Endothelial cell of umbilical vein (primary cell): ENCODE results near the gene STN1. TPM values are rescaled to one million over a fixed set of nuclear protein-coding genes. Genes with fewer than 3 reads are reported as not detected.

Source experiments
- BruUV-seq: library from RNA; stranded (reverse); fragments of 400-500 nt; replicated peaks from 2 replicates; lab custom pipeline; 2021; lab: Mats Ljungman, UMichigan
- CTCF ChIA-PET: fragments of 300-600, 350-600 bp; sonication (Branson Sonifier 250); formaldehyde crosslinking; loops from one replicate; lab custom pipeline; 2021; ENCODE audit warnings: antibody characterized with exemption, inconsistent platforms; lab: Charles Lee
- POLR2A ChIA-PET: fragments of 300-600, 350-600 bp; sonication (Branson Sonifier 250); formaldehyde crosslinking; loops from one replicate; lab custom pipeline; 2021; ENCODE audit warnings: antibody characterized with exemption, inconsistent platforms; lab: Charles Lee
- DNase-seq: peaks from one replicate; pipeline ENCODE4 v3.0.0-alpha.2; 2011; ENCODE audit warnings: low read depth, low spot score
- FAIRE-seq: peaks from 2 replicates; lab custom pipeline; 2011; peaks lifted over from hg19 to GRCh38; lab: Jason Lieb, UNC
- H2AFZ ChIP-seq: 2 replicates; pipeline ENCODE4 v1.6.0; 2012; ENCODE audit warnings: low read depth, low read length, control low read depth, inconsistent platforms
- H3K27ac ChIP-seq: 2 replicates; pipeline ENCODE4 v1.5.1; 2011; ENCODE audit warnings: low read depth, mild to moderate bottlenecking, control low read depth, low read length, moderate library complexity; ENCODE audit not compliant: insufficient read depth
- H3K27me3 ChIP-seq, 2 experiments: 2 replicates each; pipeline versions ENCODE4 v1.6.0 to v1.6.1; 2011; ENCODE audit warnings: low read length in 2 of 2, mixed read lengths in 1 of 2; ENCODE audit not compliant: control insufficient read depth in 2 of 2, insufficient read depth in 2 of 2
- H3K36me3 ChIP-seq, 2 experiments: 2 replicates in 1 of 2; 3 replicates in 1 of 2; pipeline ENCODE4 v1.5.1; 2011; ENCODE audit warnings: low read length in 2 of 2, mild to moderate bottlenecking in 1 of 2, moderate library complexity in 1 of 2; ENCODE audit not compliant: control insufficient read depth in 2 of 2, insufficient read depth in 2 of 2; ENCODE audit errors: extremely low read depth in 1 of 2
- H3K4me1 ChIP-seq: 3 replicates; pipeline ENCODE4 v1.5.1; 2011; ENCODE audit warnings: mild to moderate bottlenecking, low read length; ENCODE audit not compliant: control insufficient read depth, insufficient read depth; ENCODE audit errors: extremely low read depth
- H3K4me2 ChIP-seq: 2 replicates; pipeline ENCODE4 v1.6.1; 2011; ENCODE audit warnings: low read length, control low read depth, mixed read lengths; ENCODE audit not compliant: insufficient read depth
- H3K4me3 ChIP-seq, 3 experiments: fragments of 200-600 bp in 1 of 3; sonication (generic), shearing (Covaris generic) in 1 of 3; replicated peaks in 1 of 3; 2 replicates each; pipeline ENCODE4 v1.5.1; 2011 to 2016; ENCODE audit warnings: control low read depth in 3 of 3, low read length in 3 of 3, mild to moderate bottlenecking in 2 of 3, inconsistent platforms in 1 of 3, low read depth in 1 of 3, moderate library complexity in 1 of 3; ENCODE audit not compliant: insufficient read depth in 1 of 3
- H3K79me2 ChIP-seq: 2 replicates; pipeline ENCODE4 v1.6.0; 2012; ENCODE audit warnings: low read length, inconsistent platforms; ENCODE audit not compliant: control insufficient read depth, insufficient read depth
- H3K9ac ChIP-seq: replicated peaks from 2 replicates; pipeline ENCODE3; 2011; ENCODE audit warnings: low read length, control low read depth; ENCODE audit not compliant: insufficient read depth; ENCODE audit errors: extremely low read depth
- H3K9me1 ChIP-seq: replicated peaks from 3 replicates; pipeline ENCODE4 v1.6.0; 2011; ENCODE audit warnings: mild to moderate bottlenecking, low read length; ENCODE audit not compliant: control insufficient read depth, insufficient read depth; ENCODE audit errors: extremely low read depth
- H3K9me3 ChIP-seq: replicated peaks from 2 replicates; pipeline ENCODE4 v1.5.1; 2012; ENCODE audit warnings: low read length, inconsistent platforms; ENCODE audit not compliant: control insufficient read depth, insufficient read depth
- H4K20me1 ChIP-seq: replicated peaks from 2 replicates; pipeline ENCODE3; 2011; ENCODE audit warnings: mild to moderate bottlenecking, low read length; ENCODE audit not compliant: control insufficient read depth, insufficient read depth; ENCODE audit errors: extremely low read depth
- CTCF ChIP-seq, 2 donors: IDR thresholded peaks; 1 replicate in 1 of 2; 2 replicates in 1 of 2; pipeline ENCODE4 v1.5.1; 2011; ENCODE audit warnings: low read length in 2 of 2, mild to moderate bottlenecking in 2 of 2, moderate library complexity in 2 of 2, control low read depth in 1 of 2, inconsistent platforms in 1 of 2, low read depth in 1 of 2; ENCODE audit not compliant: insufficient read depth in 1 of 2; ENCODE audit errors: extremely low read depth in 1 of 2
- EZH2 ChIP-seq: IDR thresholded peaks from 2 replicates; pipeline ENCODE4 v1.6.1; 2012; ENCODE audit warnings: borderline replicate concordance, low read depth, mild to moderate bottlenecking, moderate library complexity, low read length, inconsistent platforms; ENCODE audit not compliant: severe bottlenecking
- FOS ChIP-seq: IDR thresholded peaks from 2 replicates; pipeline ENCODE4 v1.6.1; 2011; ENCODE audit warnings: mild to moderate bottlenecking, low read length, moderate library complexity, borderline replicate concordance; ENCODE audit not compliant: insufficient read depth
- GATA2 ChIP-seq: IDR thresholded peaks from 2 replicates; pipeline ENCODE4 v1.7.0; 2011; ENCODE audit warnings: low read depth, mild to moderate bottlenecking, moderate library complexity, mixed read lengths, low read length; ENCODE audit not compliant: insufficient read length, insufficient read depth
- JUN ChIP-seq: IDR thresholded peaks from 2 replicates; pipeline ENCODE4 v1.6.1; 2011; ENCODE audit warnings: borderline replicate concordance, low read depth; ENCODE audit not compliant: insufficient read length, insufficient read depth
- MYC ChIP-seq: IDR thresholded peaks from one replicate; pipeline ENCODE4 v1.6.1; 2011; ENCODE audit warnings: mild to moderate bottlenecking, low read depth, low read length
- POLR2A ChIP-seq: IDR thresholded peaks from 2 replicates; pipeline ENCODE4 v1.6.1; 2012; ENCODE audit warnings: low read depth, mild to moderate bottlenecking, control low read depth, low read length
- POLR2AphosphoS5 ChIP-seq: IDR thresholded peaks from 2 replicates; pipeline ENCODE4 v1.6.1; 2012; ENCODE audit warnings: low read depth, mild to moderate bottlenecking, control low read depth, low read length, moderate library complexity; ENCODE audit not compliant: insufficient read depth
- dilution Hi-C: fragments of 300-500 bp; cut with MboI; formaldehyde crosslinking; loops from one replicate; pipeline ENCODE4 v1.15.0; 2019; ENCODE audit warnings: low sequenced_read_pairs; ENCODE audit not compliant: extremely low pct_ligation_motif_present
- intact Hi-C: fragments of 100-400 bp; cut with micrococcal nuclease; formaldehyde crosslinking; loops from one replicate; pipeline ENCODE4 v1.10.0; 2022
- polyA plus RNA-seq, 4 experiments: library from polyadenylated mRNA; depleted of rRNA in 3 of 4; stranded (reverse) in 3 of 4; unstranded in 1 of 4; fragments of >200 nt; gene quantifications; 2 replicates each; pipeline versions ENCODE4 v1.2.1 to v1.2.3, GENCODE V29; 2011 to 2012; ENCODE audit warnings: missing spikeins in 1 of 4
- total RNA-seq: library from RNA; stranded (reverse); gene quantifications from 2 replicates; pipeline ENCODE4 v1.2.3, GENCODE V29; 2021
- TF ChIP-seq, protein P1 (sequence below): IDR thresholded peaks from 2 replicates; pipeline ENCODE4 v1.6.1; 2011; ENCODE audit not compliant: insufficient read depth, insufficient read length

The STN1 gene
- total and polyA plus RNA-seq, 2 donors (not counting 3 experiments of a cell fraction or from before 2014, with no cell fraction given), result 10.8 to 15.3 TPM

DNA sequence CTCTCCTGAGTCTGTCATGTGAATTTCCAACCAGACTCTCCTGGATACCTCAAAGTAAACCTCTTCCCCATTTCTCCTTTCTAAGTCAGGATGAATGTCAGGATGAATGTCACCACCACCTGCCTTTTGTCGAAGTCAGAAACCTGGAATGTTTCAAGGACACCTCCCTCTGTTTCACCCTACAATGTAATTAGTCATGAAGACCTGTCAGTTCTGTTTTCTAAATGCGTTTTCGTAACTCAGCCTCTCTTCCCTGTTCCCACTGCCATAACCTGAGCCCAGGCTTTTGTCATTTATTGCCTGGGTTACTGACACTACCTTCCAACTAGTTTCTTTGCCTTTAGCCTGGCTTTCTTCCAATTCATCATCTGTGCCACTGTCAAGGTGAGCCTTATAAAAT is 5.5 kb upstream of the STN1 start:
- H2AFZ ChIP-seq, result no peak overlapping the region
- no peak overlapping the region for H3K27ac ChIP-seq
- FAIRE-seq, result no peak
- H3K79me2 ChIP-seq, result no peaks in the 10 kb centered on the region
- intact Hi-C loops (no loop called here), dilution Hi-C loops (no loop called here)
- H4K20me1 ChIP-seq, result no peaks in the 10 kb centered on the region
- H3K4me1 ChIP-seq, result peaks cover 5% of the 10 kb centered on the region
- no peaks in the 10 kb centered on the region for H3K9me1 ChIP-seq
- no TSS peak for BruUV-seq
- H3K9me3 ChIP-seq, result no peaks in the 10 kb centered on the region
- POLR2A ChIA-PET, result no interaction called here
- DNase-seq, result no peak
- no peak overlapping the region for H3K4me2 ChIP-seq
- H3K9ac ChIP-seq, result no peak overlapping the region
- H3K36me3 ChIP-seq, result no peaks in the 10 kb centered on the region
- H3K4me3 ChIP-seq, result no peak overlapping the region
- CTCF ChIA-PET, result interaction anchor here (1.5 kb wide), 1 partner anchor 35 kb away, joined by 3 read pairs; no protein-coding TSS in a partner anchor
- TF ChIP-seq MYC, result no peak
- TF ChIP-seq EZH2, result no peak
- TF ChIP-seq JUN, result no peak
- TF ChIP-seq POLR2A, result no peak
- no peaks in the 10 kb centered on the region for H3K27me3 ChIP-seq

DNA sequence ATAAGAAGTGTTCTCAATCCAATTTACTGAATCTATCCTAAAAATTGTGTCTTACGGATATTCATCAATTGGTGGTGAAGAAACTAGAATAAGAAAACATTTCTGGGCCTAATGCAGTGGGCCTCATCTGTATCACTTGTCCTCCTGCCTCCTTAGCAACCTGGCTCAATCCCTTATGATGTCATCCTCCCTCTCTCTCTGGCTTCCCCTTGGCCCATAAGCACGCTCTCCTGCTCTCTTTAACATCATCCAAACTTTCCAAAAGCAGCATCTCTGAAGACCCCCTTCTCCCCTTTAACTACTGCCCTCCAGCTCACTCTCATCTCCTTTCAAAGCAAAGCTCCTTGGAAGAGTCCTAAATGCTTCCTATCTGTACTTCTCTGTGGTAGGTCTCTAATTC is 4.7 kb upstream of the STN1 start:
- H3K36me3 ChIP-seq, result no peaks in the 10 kb centered on the region
- FAIRE-seq (no peak), DNase-seq (no peak)
- no peak overlapping the region for H3K9ac ChIP-seq
- H3K4me3 ChIP-seq, result no peak overlapping the region
- dilution Hi-C loops, result no loop called here
- CTCF ChIA-PET, result interaction anchor here (1.3 kb wide), 1 partner anchor 20 kb away, joined by 3 read pairs; no protein-coding TSS in a partner anchor
- H3K79me2 ChIP-seq, result no peaks in the 10 kb centered on the region
- intact Hi-C loops, result no loop called here
- no peak overlapping the region for H3K4me2 ChIP-seq
- H3K9me3 ChIP-seq, result no peaks in the 10 kb centered on the region
- no peak overlapping the region for H2AFZ ChIP-seq
- BruUV-seq, result no TSS peak
- H4K20me1 ChIP-seq, result no peaks in the 10 kb centered on the region
- H3K4me1 ChIP-seq, result peaks cover 8% of the 10 kb centered on the region
- TF ChIP-seq CTCF (IDR thresholded peaks at IDR 0.05; ENCODE audit: extremely low read depth in 1 of 2, insufficient read depth in 1 of 2, low read depth in 1 of 2, low read length in 2 of 2) (no peak), GATA2 (no peak), FOS (no peak), JUN (no peak), POLR2A (no peak), POLR2AphosphoS5 (no peak)
- TF ChIP-seq, protein P1, sequence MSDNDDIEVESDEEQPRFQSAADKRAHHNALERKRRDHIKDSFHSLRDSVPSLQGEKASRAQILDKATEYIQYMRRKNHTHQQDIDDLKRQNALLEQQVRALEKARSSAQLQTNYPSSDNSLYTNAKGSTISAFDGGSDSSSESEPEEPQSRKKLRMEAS, result no peak
- no peaks in the 10 kb centered on the region for H3K27me3 ChIP-seq
- POLR2A ChIA-PET, result no interaction called here
- no peak overlapping the region for H3K27ac ChIP-seq
- H3K9me1 ChIP-seq, result no peaks in the 10 kb centered on the region
